CD4-positive, alpha-beta T cell treated with Interleukin-17A for 4 hours (primary cell): ENCODE results near the gene CEP350.
A peak's percentile ranks its signal among the peaks of the same experiment; 100 is the strongest.
"Not testable (repeated sequence)": the region's sequence is repeated elsewhere in the genome, so short reads cannot be mapped to it uniquely, and the experiment has no call there.

ENCODE experiments used
- DNase-seq: peaks from one replicate; pipeline ENCODE4 v3.0.0-alpha.2; 2020; ENCODE audit warnings: mixed read lengths

The CEP350 gene

GRCh38 chr1:180130651-180131050 lies 176.0 kb downstream of the CEP350 start:
- DNase-seq, result no peak

DNA sequence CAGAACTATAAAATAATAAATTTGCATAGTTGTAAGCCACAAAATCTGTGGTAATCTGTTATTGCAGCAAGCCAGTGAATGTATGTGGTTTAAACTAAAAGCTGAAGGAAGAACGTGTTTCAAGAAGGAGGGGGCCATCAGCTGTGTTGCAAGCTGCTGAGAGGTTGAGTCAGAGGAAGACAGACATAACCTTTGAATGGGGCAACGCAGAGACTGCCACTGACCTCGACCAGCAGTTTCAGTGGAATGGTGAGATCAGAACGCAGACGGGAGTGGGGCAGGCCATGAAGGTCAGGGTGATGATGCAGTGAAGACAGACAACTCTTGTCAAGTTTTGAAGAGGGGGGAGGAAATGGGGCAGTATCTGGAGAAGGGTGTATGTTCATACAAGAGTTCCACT lies 176.9 kb downstream of the CEP350 start:
- DNase-seq, result no peak

DNA sequence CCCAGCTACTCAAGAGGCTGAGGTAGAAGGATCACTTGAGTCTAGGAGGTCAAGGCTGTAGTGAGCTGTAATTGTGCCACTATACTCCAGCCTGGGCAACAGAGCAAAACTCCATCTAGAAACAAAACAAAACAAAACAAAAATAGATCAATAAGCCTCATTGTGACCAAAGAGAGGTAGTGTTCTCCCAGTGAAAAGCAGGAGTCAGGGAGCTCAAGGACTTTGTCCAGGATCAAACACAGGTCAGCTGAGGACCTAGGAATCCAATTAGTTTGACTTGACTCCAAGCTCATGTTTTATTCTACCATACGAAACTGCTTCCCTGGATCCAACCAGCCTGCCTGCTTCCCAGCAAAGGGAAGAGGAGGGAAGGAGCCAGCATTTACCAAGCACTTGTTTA lies 178.6 kb downstream of the CEP350 start:
- no peak for DNase-seq

- DNase-seq, result not testable (repeated sequence)
Measured at GRCh38 chr1:180133688-180134087, 179.1 kb downstream of the CEP350 start.

GRCh38 chr1:180135535-180135934 lies 180.9 kb downstream of the CEP350 start:
- DNase-seq, result no peak

GRCh38 chr1:180136331-180136967 lies 181.8 kb downstream of the CEP350 start:
- no peak for DNase-seq

- no peak for DNase-seq
Measured at GRCh38 chr1:180136968-180137356, 182.4 kb downstream of the CEP350 start.

- DNase-seq, result no peak
Measured at GRCh38 chr1:180137776-180138175, 183.2 kb downstream of the CEP350 start.

DNA sequence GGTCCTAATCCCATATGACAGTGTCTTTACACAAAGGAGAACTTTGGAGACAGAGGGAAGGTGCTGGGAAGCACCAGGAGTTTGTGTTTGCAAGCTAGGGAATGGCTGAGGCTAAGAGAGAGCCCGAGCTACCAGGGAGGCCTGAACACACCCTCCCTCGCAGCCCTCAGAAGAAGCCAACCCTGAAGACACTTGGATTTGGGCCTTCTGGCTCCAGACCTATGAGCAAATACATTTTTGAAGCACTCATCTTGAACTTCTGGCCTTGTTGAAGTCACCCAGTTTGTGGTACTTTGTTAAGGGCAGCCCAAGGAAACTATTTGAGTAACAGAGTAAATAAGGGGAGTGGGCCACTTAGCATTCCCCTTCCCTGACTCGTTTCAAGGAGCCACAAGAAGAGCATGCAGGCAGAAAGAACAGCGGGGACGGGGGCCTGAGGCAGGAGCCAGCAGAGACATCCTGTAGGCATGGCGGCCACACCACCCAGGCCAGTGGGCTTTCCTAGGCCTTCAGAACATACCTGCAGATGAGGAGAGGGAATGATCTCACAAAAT lies 186.8 kb downstream of the CEP350 start:
- no peak for DNase-seq

DNA sequence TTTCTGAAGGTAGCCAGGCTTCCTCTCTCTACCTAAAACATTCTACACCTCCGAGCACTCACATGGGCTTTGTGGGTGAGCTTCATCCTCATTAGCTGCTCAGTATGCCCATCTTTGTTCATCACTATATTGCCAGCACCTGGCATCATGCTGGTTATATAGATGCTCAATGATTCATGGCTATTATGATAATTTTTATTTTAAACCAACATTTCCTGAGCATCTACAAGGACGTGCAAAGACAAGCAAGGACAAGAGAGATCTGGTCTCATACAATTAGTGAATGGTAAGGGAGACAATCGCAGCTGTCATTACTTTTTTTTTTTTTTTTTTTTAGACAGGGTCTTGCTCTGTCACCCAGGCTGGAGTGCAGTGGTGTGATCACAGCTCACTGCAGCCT lies 188.7 kb downstream of the CEP350 start:
- no peak for DNase-seq

DNA sequence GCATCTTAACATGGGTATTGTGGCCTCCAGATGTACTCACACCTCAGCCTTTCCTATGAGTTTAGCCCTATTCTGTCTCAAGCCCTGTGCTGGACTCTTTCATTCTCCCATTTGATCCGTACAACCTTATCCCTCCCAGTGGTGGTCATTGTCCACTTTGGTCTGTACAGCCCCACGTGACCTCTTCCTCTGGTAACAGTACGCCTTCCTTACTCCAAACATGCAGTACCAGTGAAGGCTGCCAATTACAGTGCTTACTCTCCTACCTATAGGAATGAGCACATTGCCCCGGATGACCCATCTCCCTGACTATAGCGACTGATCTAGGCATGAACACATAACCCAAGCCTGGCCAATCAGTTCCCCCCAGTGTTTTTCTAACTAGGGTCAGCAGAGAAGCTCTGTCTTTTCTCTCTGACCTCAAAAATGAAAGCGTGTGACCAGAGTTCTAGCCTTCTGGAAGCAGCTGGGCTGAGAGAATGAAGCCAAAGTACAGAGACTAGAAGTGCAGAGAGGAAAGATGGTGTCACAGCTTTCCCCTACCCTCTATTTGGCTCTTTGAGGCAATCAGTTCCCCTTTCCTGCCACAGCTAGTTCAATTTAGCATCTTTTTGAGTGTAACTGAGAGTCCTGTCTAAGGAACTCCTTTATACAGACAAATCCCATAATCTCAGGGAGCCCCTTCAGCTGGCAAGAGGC lies 190.2 kb downstream of the CEP350 start:
- DNase-seq, result no peak

- no peak for DNase-seq
Measured at GRCh38 chr1:180145446-180145845, 190.8 kb downstream of the CEP350 start.

GRCh38 chr1:180150982-180151381 lies 196.4 kb downstream of the CEP350 start:
- DNase-seq, result no peak

DNA sequence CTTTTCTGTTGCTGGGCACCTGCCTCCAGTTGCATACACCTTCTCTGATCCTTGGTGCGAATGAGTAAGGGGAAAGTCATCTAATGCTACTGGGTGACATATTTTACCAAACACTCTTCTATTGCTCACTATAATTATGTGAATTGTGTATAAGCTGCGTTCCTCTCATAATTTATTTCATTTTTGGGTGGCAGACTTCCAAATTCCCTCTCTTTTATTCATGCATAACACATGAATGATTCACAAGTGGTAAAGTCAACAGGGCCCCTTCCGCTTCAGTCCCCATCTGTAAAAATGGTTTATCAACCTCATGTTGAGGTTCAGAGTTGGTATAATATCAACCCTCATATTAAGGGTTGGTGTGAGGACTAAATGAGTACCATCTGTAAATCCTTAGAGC lies 196.9 kb downstream of the CEP350 start:
- DNase-seq, result no peak

DNA sequence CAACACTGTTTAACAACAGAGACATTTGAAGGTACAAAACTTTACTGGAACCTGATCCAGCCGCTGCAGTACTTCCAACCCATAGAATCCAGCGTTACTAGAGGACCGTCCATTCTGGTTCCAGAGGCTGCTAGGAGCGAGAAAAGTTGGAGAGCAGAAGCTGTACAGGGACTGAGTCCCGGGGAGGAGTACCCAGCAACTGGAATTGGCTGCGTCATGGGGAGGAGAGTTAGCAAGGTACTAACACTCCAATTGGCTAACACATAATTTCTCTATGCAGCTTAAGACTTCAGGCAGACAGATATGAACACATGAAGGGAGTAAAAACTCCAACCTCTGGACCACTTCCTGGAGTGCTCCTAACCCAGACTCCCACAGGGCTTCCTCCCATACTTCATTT lies 198.0 kb downstream of the CEP350 start:
- no peak for DNase-seq

GRCh38 chr1:180153032-180153431 lies 198.4 kb downstream of the CEP350 start:
- no peak for DNase-seq

DNA sequence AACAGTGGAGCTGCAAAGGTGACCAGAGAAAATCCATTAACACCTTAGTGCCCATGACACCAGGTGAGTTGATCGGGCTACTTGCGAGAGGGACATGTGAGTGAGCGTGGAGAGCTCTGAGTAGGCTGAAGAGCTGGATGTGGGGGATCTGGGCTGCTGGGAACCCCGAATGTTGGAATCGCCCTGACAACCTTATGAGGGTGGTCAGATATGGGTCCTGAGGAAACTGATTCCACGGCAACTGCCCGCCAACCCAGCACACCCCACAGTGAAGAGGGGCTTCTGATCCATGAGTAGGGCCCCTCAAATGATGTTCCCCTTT lies 199.4 kb downstream of the CEP350 start:
- DNase-seq, result peak; percentile 15

- DNase-seq, result peak; percentile 94
Measured at GRCh38 chr1:180154325-180155181, 199.9 kb downstream of the CEP350 start, which contains the start of gene QSOX1. Gene QSOX1 (plus strand): TSS chr1:180154869. CDS start chr1:180154908, 39 bp downstream.

GRCh38 chr1:180155182-180155682 lies 200.6 kb downstream of the CEP350 start:
- peak; percentile 29 for DNase-seq

DNA sequence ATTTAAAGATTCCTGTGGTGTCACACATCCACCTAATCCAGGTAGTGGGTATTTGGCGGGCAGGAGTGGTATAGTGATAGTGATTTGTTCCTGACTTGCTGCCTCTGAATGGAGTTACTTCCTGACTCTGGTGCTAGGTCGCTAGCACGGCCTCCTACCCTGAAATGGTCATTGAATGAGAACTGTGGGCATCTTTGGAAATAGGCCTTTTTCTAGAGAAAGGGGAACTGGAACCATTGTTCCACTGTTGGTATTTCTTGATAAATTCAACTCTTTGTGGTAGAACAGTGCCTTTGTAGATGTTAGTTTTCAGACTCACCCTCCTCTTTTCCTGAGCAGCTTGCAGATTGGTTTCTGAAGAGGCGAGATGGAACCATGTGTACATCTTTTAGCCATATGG lies 201.6 kb downstream of the CEP350 start:
- DNase-seq, result no peak

DNA sequence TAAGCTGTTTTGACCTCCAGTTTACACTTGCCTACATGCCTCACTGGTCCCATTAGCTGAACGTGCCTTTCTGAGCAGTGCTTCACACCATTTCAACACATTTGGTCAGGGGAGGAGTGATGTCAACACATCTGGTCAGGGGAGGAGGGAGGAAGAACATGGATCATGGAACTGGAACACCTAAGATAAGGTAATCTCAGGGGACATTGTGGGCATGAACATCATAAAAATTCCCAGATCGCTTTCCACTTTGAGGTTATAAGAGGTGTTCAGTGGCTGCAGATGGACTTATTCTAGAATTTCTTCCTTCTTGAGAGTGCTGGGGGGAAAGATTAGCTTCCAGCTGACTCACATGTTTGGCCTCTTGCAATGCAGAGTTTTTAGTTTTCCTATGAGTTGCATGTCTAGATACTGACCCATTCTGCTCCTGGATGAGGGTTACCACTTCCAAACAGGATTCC lies 202.1 kb downstream of the CEP350 start:
- no peak for DNase-seq

DNA sequence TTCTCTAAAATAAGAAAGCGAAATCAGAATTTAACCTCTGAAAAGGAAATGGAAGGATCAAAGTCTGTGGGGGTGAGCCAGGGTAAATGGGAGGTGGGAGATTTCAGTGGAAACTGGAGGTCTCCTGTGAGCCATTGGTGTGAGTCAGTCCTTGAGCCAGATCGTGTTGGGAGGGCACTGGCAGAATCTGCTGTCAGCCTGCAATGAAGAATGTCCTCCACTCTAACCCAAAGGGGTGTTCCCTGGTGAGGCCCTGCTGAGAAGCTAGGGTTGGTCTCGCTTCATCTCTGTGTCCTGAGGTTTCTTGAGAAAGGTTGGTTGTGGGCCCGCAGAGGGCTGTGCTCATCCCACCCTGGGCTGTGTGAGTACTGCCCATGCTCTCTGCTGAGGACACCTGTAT lies 202.5 kb downstream of the CEP350 start:
- DNase-seq, result no peak

- no peak for DNase-seq
Measured at GRCh38 chr1:180157576-180158057, 203.0 kb downstream of the CEP350 start.
